Caki2 (cell line): ENCODE data around the gene MYLIP. TPM values are rescaled to one million over a fixed set of nuclear protein-coding genes. Genes with fewer than 3 reads are reported as not detected.

Source experiments
- DNase-seq: peaks from one replicate; pipeline ENCODE4 v3.0.0-alpha.2; 2015; ENCODE audit warnings: low read depth
- in situ Hi-C: cut with HindIII; loops from 2 replicates; pipeline ENCODE4 v1.10.0; 2016; ENCODE audit warnings: low sequenced_read_pairs, low pct_unique_long_range_greater_than_20kb, mixed read lengths
- total RNA-seq: library from RNA; depleted of rRNA; stranded (reverse); fragments of >200 nt; shearing (Covaris generic); gene quantifications from 2 replicates; pipeline ENCODE4 v1.2.3, GENCODE V29; 2014; ENCODE audit warnings: low replicate concordance

MYLIP gene
- total RNA-seq, 1 experiment from 2014 or later = 10.5 TPM

- no peak for DNase-seq
- in situ Hi-C loops = no loop called here
Observed at GRCh38 chr6:16134430-16134829, 5.5 kb downstream of the MYLIP start.

DNA sequence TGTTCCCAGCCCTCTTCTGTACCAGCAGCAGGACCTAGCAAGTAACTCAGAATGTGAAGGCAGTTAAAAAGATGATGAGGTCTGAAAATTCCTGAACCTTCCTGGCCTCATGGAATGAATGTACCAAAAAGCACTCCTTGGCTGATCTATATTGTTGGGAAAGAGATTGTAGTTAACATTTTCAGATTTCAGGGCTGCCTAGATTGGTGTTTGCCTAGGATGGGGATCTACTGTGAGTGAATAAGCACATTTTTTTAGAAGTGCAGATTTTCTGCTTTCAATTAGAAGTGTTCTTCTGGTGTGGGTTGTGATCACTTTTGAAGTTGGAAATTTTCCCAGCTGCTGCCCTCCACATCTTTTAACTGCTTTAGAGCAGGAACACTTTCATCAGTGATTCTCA, 6.2 kb downstream of the MYLIP start:
- DNase-seq = no peak
- in situ Hi-C loops = no loop called here

- in situ Hi-C loops = no loop called here
- no peak for DNase-seq
Observed at GRCh38 chr6:16136091-16136490, 7.2 kb downstream of the MYLIP start.

- DNase-seq = peak; percentile 51
- in situ Hi-C loops = no loop called here
Observed at GRCh38 chr6:16136621-16137450, 8.0 kb downstream of the MYLIP start.

DNA sequence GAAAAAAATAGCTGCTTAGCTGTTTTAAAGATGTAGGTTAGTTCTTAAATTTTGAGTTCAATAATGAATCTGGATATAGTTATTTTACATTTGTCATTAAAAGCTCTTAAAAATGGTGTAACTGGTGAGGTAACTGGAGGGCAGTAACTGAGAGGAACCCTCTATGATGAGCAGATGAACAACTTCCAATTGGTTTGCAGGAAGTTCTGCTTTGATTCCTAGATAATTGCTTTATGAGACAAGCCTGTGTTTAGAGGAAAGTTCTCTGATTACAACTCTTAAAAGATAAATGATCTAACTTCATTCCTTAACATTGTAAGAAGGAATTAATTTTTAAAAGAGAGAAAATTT, 8.5 kb downstream of the MYLIP start:
- in situ Hi-C loops = no loop called here
- DNase-seq = no peak

GRCh38 chr6:16139556-16139955, 10.7 kb downstream of the MYLIP start:
- no peak for DNase-seq
- in situ Hi-C loops = no loop called here

DNA sequence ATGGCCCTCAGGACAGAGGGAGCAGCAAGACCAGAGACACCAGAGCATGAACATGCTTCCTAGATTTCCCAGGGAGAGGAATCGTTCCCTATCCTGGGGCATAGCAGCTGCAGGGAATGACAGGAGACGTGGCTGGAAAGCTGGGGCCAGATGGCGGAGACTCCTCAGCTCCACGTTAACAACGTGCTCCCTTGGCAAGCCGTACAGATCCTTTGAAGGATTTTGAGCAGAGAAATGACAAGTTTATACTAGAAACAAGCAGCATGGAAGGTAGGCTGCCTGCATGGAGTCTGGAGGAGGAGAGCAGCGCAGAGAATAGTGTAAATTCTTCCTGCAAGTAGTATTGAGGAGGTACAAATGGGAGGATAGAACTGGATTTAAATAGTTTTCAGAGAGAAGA, 11.7 kb downstream of the MYLIP start:
- DNase-seq = no peak
- in situ Hi-C loops = no loop called here

DNA sequence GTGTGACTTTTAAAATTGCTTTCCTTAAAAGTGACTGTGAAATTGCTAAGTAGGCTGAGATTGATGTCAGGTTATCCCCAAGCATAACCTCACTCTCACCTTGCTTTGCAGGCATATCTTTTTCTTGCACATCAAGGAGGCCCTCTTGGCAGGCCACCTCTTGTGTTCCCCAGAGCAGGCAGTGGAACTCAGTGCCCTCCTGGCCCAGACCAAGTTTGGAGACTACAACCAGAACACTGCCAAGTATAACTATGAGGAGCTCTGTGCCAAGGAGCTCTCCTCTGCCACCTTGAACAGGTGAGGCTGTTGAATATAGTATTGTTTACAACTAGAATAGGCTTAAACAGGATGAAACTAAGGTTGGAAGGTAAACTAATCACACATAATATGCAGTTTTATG, 12.6 kb downstream of the MYLIP start:
- in situ Hi-C loops = no loop called here
- no peak for DNase-seq

- in situ Hi-C loops = no loop called here
- DNase-seq = no peak
Observed at GRCh38 chr6:16145038-16145437, 16.2 kb downstream of the MYLIP start.

GRCh38 chr6:16146028-16146427, 17.1 kb downstream of the MYLIP start:
- no peak for DNase-seq
- in situ Hi-C loops = no loop called here

DNA sequence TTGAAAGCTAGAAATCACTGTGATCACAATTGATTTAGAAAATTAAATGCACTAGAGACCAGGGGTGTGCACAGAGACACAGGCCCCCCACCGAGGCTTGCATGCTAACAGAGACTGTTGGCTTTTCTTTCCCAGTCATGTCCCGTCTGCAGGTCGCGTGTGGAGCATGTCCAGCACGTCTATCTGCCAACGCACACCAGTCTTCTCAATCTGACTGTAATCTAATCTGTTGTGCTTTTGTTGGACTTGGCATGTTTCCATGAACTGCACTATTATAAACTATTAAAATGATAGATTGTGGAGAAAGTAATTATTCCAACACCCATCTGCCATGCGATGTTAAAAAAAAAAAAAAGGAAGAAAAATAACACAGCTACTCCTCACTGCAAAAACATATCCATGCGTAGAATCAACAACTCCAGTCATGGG, 17.7 kb downstream of the MYLIP start:
- DNase-seq = peak; percentile 38
- in situ Hi-C loops = no loop called here

DNA sequence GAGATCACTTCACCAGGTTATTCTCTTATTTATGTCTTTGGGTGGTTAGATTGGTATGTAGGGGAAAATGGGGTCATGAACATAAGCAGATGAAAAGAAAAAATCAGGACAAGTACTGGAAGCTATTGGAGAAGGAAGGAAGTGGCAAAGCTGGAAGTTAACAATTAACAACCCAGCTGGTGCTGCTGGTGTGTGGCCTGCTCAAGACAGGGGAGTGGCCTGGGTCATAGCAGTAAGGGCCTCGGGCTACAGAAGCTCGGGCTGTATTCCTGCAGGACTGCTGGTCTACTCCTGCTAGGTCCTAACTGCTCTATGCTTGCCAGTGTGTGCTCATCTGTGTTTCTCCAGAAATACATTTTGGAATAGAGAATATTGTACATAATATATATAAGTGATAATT, 19.6 kb downstream of the MYLIP start:
- in situ Hi-C loops = no loop called here
- DNase-seq = peak; percentile 68

GRCh38 chr6:16149305-16149704, 20.4 kb downstream of the MYLIP start:
- no peak for DNase-seq
- in situ Hi-C loops = no loop called here

DNA sequence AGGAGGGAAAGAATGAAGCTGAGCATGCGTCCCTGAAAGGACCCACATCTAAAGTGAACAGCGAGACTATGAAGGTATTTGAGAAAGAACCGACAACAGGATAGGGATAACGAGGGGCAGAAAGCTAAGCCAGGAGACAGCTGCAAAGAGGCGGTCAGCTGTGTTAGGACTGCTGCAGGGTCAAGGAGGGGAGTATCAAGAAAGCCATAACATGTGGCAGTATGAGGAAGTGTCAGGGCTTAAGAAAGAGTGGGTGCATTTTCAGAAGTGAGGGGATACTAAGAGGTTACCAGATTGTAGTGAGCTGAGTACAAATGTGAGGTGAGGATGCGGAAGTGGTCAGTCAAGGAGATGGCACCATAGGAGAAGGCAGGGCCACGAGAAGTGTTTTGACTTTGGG, 21.2 kb downstream of the MYLIP start:
- DNase-seq = no peak
- in situ Hi-C loops = no loop called here

DNA sequence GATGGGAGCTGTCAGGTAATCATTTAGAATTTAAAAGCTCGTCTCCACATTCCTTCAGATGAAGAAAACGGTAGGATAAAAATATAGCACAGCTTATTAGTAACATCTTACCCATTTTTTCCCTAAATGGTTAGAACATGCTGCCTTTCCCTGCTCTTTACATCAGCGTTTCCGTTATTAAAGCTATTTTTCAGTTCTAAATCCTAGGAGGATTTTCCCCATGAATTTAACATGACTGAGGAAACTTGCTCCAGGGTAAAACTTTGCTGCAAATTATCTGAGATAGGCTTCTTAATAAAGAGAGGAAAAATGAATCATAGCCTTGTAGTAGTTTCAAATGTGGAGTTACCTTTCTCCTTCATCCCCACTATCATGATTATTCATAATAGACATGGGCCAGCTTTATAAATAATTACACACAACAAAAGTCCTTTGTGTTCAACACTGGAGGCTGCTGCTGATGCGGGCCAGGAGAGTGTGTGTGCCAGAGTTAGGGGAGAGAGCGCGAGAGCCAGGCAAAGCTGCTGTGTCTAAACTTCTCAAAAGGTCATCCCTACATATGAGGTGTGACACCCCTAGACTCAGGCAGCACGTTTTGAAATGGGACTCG, 24.4 kb downstream of the MYLIP start:
- in situ Hi-C loops = no loop called here
- no peak for DNase-seq

- DNase-seq = no peak
- in situ Hi-C loops = no loop called here
Observed at GRCh38 chr6:16154904-16155303, 26.0 kb downstream of the MYLIP start.

DNA sequence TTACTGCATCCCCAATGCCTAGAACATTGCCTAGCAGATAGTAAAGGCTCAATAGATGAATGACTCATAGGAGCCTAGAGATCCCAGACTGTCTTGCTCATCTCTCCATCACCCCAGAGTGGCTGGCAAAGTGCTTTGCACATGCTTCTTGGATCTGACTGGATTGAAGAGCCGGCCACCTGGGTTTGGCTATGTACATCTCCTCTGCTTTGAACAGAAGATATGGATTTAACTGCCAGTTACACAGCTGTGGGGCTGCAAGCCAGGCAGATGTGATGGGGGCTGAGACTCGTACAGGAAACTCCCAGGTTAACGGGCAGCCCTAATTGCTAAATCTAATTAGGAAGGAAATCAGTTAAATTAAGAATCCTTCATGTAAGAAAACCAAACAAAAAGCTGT, 28.6 kb downstream of the MYLIP start:
- DNase-seq = no peak
- in situ Hi-C loops = no loop called here

DNA sequence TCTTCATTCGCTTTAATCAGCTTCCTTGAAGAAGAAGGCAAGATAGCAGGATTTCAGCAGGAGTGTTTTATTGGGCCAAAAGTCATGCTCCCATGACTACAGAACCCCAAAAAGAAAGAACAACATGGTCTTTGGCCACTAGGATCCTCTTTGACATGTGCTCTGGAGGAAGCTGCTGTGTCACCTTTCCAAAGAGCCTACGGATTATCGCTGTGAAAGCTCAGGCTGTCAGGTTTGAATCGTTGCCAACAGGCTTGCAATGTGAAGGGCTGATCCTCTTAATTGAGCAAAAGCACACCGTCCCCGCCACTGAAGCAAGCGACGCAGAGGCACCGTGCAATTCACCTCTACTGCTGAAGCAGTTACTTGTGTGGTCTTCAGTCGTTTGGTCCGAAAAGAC, 29.0 kb downstream of the MYLIP start:
- no peak for DNase-seq
- in situ Hi-C loops = no loop called here

DNA sequence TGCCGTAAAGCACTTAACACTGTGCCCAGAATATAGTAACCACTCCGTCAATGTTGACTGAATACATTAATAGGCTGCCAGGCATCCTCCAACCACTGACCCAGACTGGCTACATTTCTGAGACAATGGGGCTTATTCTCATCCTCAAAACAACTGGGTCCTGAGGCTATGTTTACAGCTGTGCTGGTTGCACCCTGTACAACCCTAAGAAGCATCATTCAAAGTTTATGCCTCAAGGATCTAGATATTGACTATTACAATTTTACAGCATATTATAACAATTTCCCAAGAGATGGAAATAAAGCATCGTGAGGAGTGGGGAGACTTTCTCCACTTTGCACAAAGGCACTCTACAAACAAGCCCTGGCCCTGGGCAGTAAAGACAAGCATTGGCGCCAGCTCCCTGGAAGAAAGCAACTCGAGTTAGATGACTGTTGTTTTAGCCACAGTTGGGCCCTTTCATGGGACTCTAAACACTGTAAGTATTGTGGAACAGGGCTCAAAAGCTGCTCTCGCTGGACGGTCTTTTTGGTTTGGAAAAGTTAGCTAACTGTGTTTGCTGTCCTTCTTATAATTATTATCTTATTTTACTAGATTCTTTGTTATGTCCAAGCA, 30.2 kb downstream of the MYLIP start:
- in situ Hi-C loops = no loop called here
- DNase-seq = no peak

GRCh38 chr6:16160794-16161193, 31.9 kb downstream of the MYLIP start:
- DNase-seq = no peak
- in situ Hi-C loops = no loop called here
